Ovary (tissue), 3 donors: ENCODE measurements around the gene GNB2.

Source experiments
- POLR2A ChIP-seq: fragments of 450-650 bp; IDR thresholded peaks from one replicate; pipeline ENCODE4 v1.6.1; 2017; ENCODE audit warnings: antibody characterized with exemption, mild to moderate bottlenecking, moderate library complexity
- TF ChIP-seq, protein P1 (sequence below), 3 donors: fragments of 450-650 bp in 2 of 3; fragments of 200-600 bp in 1 of 3; IDR thresholded peaks; one replicate each; pipeline versions ENCODE4 v1.5.1 to v1.8.0; 2016 to 2022; ENCODE audit warnings: antibody characterized with exemption in 3 of 3, mild to moderate bottlenecking in 1 of 3
- donor health status: DM: no; HTN: no; CAD: no.

DNA sequence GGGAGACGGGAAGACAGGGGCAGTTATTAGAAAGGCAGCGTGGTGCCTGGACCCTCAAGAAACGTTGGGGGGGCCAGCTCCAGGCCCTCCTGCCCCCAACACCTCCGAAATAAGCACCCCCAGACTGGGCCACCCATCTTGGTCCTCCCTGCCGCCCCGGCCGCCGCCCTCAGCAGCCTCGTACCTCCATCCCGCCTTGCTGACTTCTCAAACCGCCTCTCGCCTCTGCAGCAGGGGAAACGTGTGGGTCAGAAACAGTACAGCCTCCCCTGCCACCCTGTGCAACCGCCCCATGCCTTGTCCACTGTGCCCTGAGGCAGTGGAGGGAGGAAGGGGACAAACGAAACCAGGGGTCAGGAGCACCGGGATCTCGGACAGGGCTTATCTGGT lies 13.3 kb downstream of the GNB2 start:
- TF ChIP-seq, protein P1, sequence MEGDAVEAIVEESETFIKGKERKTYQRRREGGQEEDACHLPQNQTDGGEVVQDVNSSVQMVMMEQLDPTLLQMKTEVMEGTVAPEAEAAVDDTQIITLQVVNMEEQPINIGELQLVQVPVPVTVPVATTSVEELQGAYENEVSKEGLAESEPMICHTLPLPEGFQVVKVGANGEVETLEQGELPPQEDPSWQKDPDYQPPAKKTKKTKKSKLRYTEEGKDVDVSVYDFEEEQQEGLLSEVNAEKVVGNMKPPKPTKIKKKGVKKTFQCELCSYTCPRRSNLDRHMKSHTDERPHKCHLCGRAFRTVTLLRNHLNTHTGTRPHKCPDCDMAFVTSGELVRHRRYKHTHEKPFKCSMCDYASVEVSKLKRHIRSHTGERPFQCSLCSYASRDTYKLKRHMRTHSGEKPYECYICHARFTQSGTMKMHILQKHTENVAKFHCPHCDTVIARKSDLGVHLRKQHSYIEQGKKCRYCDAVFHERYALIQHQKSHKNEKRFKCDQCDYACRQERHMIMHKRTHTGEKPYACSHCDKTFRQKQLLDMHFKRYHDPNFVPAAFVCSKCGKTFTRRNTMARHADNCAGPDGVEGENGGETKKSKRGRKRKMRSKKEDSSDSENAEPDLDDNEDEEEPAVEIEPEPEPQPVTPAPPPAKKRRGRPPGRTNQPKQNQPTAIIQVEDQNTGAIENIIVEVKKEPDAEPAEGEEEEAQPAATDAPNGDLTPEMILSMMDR (IDR thresholded peaks at IDR 0.05), result no peak
- TF ChIP-seq POLR2A, result no peak
